Endothelial cell of umbilical vein (primary cell): ENCODE measurements around the gene CDK5RAP2. TPM values are rescaled to one million over a fixed set of nuclear protein-coding genes. Genes with fewer than 3 reads are reported as not detected.
A peak's percentile ranks its signal among the peaks of the same experiment; 100 is the strongest.

Experiments used
- BruUV-seq: library from RNA; stranded (reverse); fragments of 400-500 nt; replicated peaks from 2 replicates; lab custom pipeline; 2021; lab: Mats Ljungman, UMichigan
- CTCF ChIA-PET: fragments of 300-600, 350-600 bp; sonication (Branson Sonifier 250); formaldehyde crosslinking; loops from one replicate; lab custom pipeline; 2021; ENCODE audit warnings: antibody characterized with exemption, inconsistent platforms; lab: Charles Lee
- POLR2A ChIA-PET: fragments of 300-600, 350-600 bp; sonication (Branson Sonifier 250); formaldehyde crosslinking; loops from one replicate; lab custom pipeline; 2021; ENCODE audit warnings: antibody characterized with exemption, inconsistent platforms; lab: Charles Lee
- DNase-seq: peaks from one replicate; pipeline ENCODE4 v3.0.0-alpha.2; 2011; ENCODE audit warnings: low read depth, low spot score
- FAIRE-seq: peaks from 2 replicates; lab custom pipeline; 2011; peaks lifted over from hg19 to GRCh38; lab: Jason Lieb, UNC
- H2AFZ ChIP-seq: 2 replicates; pipeline ENCODE4 v1.6.0; 2012; ENCODE audit warnings: low read depth, low read length, control low read depth, inconsistent platforms
- H3K27ac ChIP-seq: 2 replicates; pipeline ENCODE4 v1.5.1; 2011; ENCODE audit warnings: low read depth, mild to moderate bottlenecking, control low read depth, low read length, moderate library complexity; ENCODE audit not compliant: insufficient read depth
- H3K27me3 ChIP-seq, 2 experiments: 2 replicates each; pipeline versions ENCODE4 v1.6.0 to v1.6.1; 2011; ENCODE audit warnings: low read length in 2 of 2, mixed read lengths in 1 of 2; ENCODE audit not compliant: control insufficient read depth in 2 of 2, insufficient read depth in 2 of 2
- H3K36me3 ChIP-seq, 2 experiments: 2 replicates in 1 of 2; 3 replicates in 1 of 2; pipeline ENCODE4 v1.5.1; 2011; ENCODE audit warnings: low read length in 2 of 2, mild to moderate bottlenecking in 1 of 2, moderate library complexity in 1 of 2; ENCODE audit not compliant: control insufficient read depth in 2 of 2, insufficient read depth in 2 of 2; ENCODE audit errors: extremely low read depth in 1 of 2
- H3K4me1 ChIP-seq: 3 replicates; pipeline ENCODE4 v1.5.1; 2011; ENCODE audit warnings: mild to moderate bottlenecking, low read length; ENCODE audit not compliant: control insufficient read depth, insufficient read depth; ENCODE audit errors: extremely low read depth
- H3K4me2 ChIP-seq: 2 replicates; pipeline ENCODE4 v1.6.1; 2011; ENCODE audit warnings: low read length, control low read depth, mixed read lengths; ENCODE audit not compliant: insufficient read depth
- H3K4me3 ChIP-seq, 3 experiments: fragments of 200-600 bp in 1 of 3; sonication (generic), shearing (Covaris generic) in 1 of 3; replicated peaks in 1 of 3; 2 replicates each; pipeline ENCODE4 v1.5.1; 2011 to 2016; ENCODE audit warnings: control low read depth in 3 of 3, low read length in 3 of 3, mild to moderate bottlenecking in 2 of 3, inconsistent platforms in 1 of 3, low read depth in 1 of 3, moderate library complexity in 1 of 3; ENCODE audit not compliant: insufficient read depth in 1 of 3
- H3K79me2 ChIP-seq: 2 replicates; pipeline ENCODE4 v1.6.0; 2012; ENCODE audit warnings: low read length, inconsistent platforms; ENCODE audit not compliant: control insufficient read depth, insufficient read depth
- H3K9ac ChIP-seq: replicated peaks from 2 replicates; pipeline ENCODE3; 2011; ENCODE audit warnings: low read length, control low read depth; ENCODE audit not compliant: insufficient read depth; ENCODE audit errors: extremely low read depth
- H3K9me1 ChIP-seq: replicated peaks from 3 replicates; pipeline ENCODE4 v1.6.0; 2011; ENCODE audit warnings: mild to moderate bottlenecking, low read length; ENCODE audit not compliant: control insufficient read depth, insufficient read depth; ENCODE audit errors: extremely low read depth
- H3K9me3 ChIP-seq: replicated peaks from 2 replicates; pipeline ENCODE4 v1.5.1; 2012; ENCODE audit warnings: low read length, inconsistent platforms; ENCODE audit not compliant: control insufficient read depth, insufficient read depth
- H4K20me1 ChIP-seq: replicated peaks from 2 replicates; pipeline ENCODE3; 2011; ENCODE audit warnings: mild to moderate bottlenecking, low read length; ENCODE audit not compliant: control insufficient read depth, insufficient read depth; ENCODE audit errors: extremely low read depth
- EZH2 ChIP-seq: IDR thresholded peaks from 2 replicates; pipeline ENCODE4 v1.6.1; 2012; ENCODE audit warnings: borderline replicate concordance, low read depth, mild to moderate bottlenecking, moderate library complexity, low read length, inconsistent platforms; ENCODE audit not compliant: severe bottlenecking
- FOS ChIP-seq: IDR thresholded peaks from 2 replicates; pipeline ENCODE4 v1.6.1; 2011; ENCODE audit warnings: mild to moderate bottlenecking, low read length, moderate library complexity, borderline replicate concordance; ENCODE audit not compliant: insufficient read depth
- GATA2 ChIP-seq: IDR thresholded peaks from 2 replicates; pipeline ENCODE4 v1.7.0; 2011; ENCODE audit warnings: low read depth, mild to moderate bottlenecking, moderate library complexity, mixed read lengths, low read length; ENCODE audit not compliant: insufficient read length, insufficient read depth
- POLR2A ChIP-seq: IDR thresholded peaks from 2 replicates; pipeline ENCODE4 v1.6.1; 2012; ENCODE audit warnings: low read depth, mild to moderate bottlenecking, control low read depth, low read length
- dilution Hi-C: fragments of 300-500 bp; cut with MboI; formaldehyde crosslinking; loops from one replicate; pipeline ENCODE4 v1.15.0; 2019; ENCODE audit warnings: low sequenced_read_pairs; ENCODE audit not compliant: extremely low pct_ligation_motif_present
- intact Hi-C: fragments of 100-400 bp; cut with micrococcal nuclease; formaldehyde crosslinking; loops from one replicate; pipeline ENCODE4 v1.10.0; 2022
- polyA plus RNA-seq, 4 experiments: library from polyadenylated mRNA; depleted of rRNA in 3 of 4; stranded (reverse) in 3 of 4; unstranded in 1 of 4; fragments of >200 nt; gene quantifications; 2 replicates each; pipeline versions ENCODE4 v1.2.1 to v1.2.3, GENCODE V29; 2011 to 2012; ENCODE audit warnings: missing spikeins in 1 of 4
- total RNA-seq: library from RNA; stranded (reverse); gene quantifications from 2 replicates; pipeline ENCODE4 v1.2.3, GENCODE V29; 2021
- TF ChIP-seq, protein P1 (sequence below), 2 donors: IDR thresholded peaks; 1 replicate in 1 of 2; 2 replicates in 1 of 2; pipeline ENCODE4 v1.5.1; 2011; ENCODE audit warnings: low read length in 2 of 2, mild to moderate bottlenecking in 2 of 2, moderate library complexity in 2 of 2, control low read depth in 1 of 2, inconsistent platforms in 1 of 2, low read depth in 1 of 2; ENCODE audit not compliant: insufficient read depth in 1 of 2; ENCODE audit errors: extremely low read depth in 1 of 2
- TF ChIP-seq, protein P2 (sequence below): IDR thresholded peaks from 2 replicates; pipeline ENCODE4 v1.6.1; 2011; ENCODE audit not compliant: insufficient read depth, insufficient read length

CDK5RAP2 gene
- total and polyA plus RNA-seq, 2 donors (not counting 3 experiments of a cell fraction or from before 2014, with no cell fraction given) = 17.5 to 56.7 TPM

DNA sequence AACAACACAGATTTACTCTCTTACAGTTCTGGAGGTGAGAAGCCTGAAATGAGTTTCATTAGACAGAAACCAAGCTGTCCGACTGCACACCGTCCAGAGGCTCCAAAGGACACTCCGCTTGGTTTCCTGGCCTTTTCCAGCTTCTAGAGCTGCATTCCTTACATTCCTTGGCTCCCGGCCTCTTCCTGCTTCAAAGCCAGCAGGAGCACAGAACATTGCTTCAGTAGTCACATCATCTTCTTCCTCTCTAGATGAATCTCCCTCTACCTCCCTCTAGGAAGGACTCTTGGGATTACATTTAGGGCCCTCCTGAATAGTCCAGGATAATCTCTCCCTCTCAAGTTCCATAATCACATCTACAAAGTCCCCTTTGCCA lies 213.3 kb downstream of the CDK5RAP2 start:
- ChIA-PET POLR2A (interaction anchor here (0.6 kb wide), 1 partner anchor 59 kb away, joined by 3 read pairs; no protein-coding TSS in a partner anchor), CTCF (interaction anchor here (0.7 to 2.4 kb wide), 8 partner anchors 9 to 402 kb away, joined by 3 to 10 read pairs (median 4); no protein-coding TSS in a partner anchor)
- Histone ChIP-seq H4K20me1 (no peaks in the 10 kb centered on the region), H3K9me1 (no peaks in the 10 kb centered on the region), H3K4me3 (no peak overlapping the region), H3K9ac (peak overlapping the region; percentile 64), H3K27ac (peak overlapping the region; percentile 78), H3K9me3 (no peaks in the 10 kb centered on the region), H3K79me2 (no peaks in the 10 kb centered on the region), H3K27me3 (peaks cover 0 to 3% of the 10 kb centered on the region in 2 experiments), H2AFZ (peak overlapping the region; percentile 67), H3K36me3 (no peaks in the 10 kb centered on the region), H3K4me2 (peak overlapping the region; percentile 50), H3K4me1 (peaks cover 12% of the 10 kb centered on the region)
- dilution Hi-C loops (no loop called here), intact Hi-C loops (loop anchor here (1.0 to 5.0 kb wide), 3 partner anchors 20 to 1838 kb away; no protein-coding TSS in a partner anchor)
- peak; percentile 93 for FAIRE-seq
- TF ChIP-seq GATA2 (no peak), POLR2A (peak; percentile 32), EZH2 (no peak)
- TF ChIP-seq, protein P1, sequence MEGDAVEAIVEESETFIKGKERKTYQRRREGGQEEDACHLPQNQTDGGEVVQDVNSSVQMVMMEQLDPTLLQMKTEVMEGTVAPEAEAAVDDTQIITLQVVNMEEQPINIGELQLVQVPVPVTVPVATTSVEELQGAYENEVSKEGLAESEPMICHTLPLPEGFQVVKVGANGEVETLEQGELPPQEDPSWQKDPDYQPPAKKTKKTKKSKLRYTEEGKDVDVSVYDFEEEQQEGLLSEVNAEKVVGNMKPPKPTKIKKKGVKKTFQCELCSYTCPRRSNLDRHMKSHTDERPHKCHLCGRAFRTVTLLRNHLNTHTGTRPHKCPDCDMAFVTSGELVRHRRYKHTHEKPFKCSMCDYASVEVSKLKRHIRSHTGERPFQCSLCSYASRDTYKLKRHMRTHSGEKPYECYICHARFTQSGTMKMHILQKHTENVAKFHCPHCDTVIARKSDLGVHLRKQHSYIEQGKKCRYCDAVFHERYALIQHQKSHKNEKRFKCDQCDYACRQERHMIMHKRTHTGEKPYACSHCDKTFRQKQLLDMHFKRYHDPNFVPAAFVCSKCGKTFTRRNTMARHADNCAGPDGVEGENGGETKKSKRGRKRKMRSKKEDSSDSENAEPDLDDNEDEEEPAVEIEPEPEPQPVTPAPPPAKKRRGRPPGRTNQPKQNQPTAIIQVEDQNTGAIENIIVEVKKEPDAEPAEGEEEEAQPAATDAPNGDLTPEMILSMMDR (IDR thresholded peaks at IDR 0.05; ENCODE audit: extremely low read depth in 1 of 2, insufficient read depth in 1 of 2, low read depth in 1 of 2, low read length in 2 of 2) = peak; percentile 46 to 60
- BruUV-seq = no TSS peak
- DNase-seq = peak; percentile 83

DNA sequence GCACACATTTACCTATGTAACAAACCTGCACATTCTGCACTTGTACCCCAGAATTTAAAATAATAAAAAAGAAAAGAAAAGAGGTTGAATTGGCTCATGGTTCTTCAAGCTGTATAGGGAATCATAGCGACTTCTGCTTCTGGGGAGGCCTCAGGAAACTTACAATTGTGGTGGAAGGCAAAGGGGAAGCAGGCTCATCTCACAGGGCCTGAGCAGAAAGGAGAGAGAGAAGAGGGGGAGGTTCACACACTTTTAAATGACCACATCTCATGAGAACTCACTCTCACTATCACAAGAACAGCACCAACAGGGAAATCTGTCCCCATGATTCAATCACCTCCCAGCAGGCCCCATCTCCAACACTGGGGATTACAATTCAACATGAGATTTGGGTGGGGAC lies 214.6 kb downstream of the CDK5RAP2 start:
- Histone ChIP-seq H2AFZ (no peak overlapping the region), H3K9ac (no peak overlapping the region), H3K79me2 (no peaks in the 10 kb centered on the region), H3K27ac (no peak overlapping the region), H3K4me2 (no peak overlapping the region), H3K27me3 (no peaks in the 10 kb centered on the region), H3K4me1 (peaks cover 12% of the 10 kb centered on the region), H3K9me1 (no peaks in the 10 kb centered on the region), H3K36me3 (no peaks in the 10 kb centered on the region), H3K9me3 (no peaks in the 10 kb centered on the region), H4K20me1 (no peaks in the 10 kb centered on the region), H3K4me3 (no peak overlapping the region)
- no TSS peak for BruUV-seq
- TF ChIP-seq POLR2A (no peak), EZH2 (no peak), FOS (no peak)
- TF ChIP-seq, protein P1 (IDR thresholded peaks at IDR 0.05; ENCODE audit: extremely low read depth in 1 of 2, insufficient read depth in 1 of 2, low read depth in 1 of 2, low read length in 2 of 2) = no peak
- TF ChIP-seq, protein P2, sequence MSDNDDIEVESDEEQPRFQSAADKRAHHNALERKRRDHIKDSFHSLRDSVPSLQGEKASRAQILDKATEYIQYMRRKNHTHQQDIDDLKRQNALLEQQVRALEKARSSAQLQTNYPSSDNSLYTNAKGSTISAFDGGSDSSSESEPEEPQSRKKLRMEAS = no peak
- intact Hi-C loops = loop anchor here (5.0 kb wide), 1 partner anchor 112 kb away; no protein-coding TSS in a partner anchor
- CTCF ChIA-PET = interaction anchor here (1.3 to 2.4 kb wide), 3 partner anchors 11 to 112 kb away, joined by 3 to 10 read pairs (median 5); no protein-coding TSS in a partner anchor
- FAIRE-seq = no peak
- DNase-seq = no peak
- POLR2A ChIA-PET = no interaction called here
- dilution Hi-C loops = no loop called here
